Kidney (tissue), 14 donors: ENCODE results near the gene SCD. TPM values are rescaled to one million over a fixed set of nuclear protein-coding genes. Genes with fewer than 3 reads are reported as not detected.

ENCODE experiments used
- DNase-seq, 5 donors: peaks; one replicate each; pipeline ENCODE4 v3.0.0-alpha.2; 2013 to 2020
- FAIRE-seq: peaks from 2 replicates; lab custom pipeline; 2012; peaks lifted over from hg19 to GRCh38; lab: Jason Lieb, UNC
- H3K27ac ChIP-seq, 2 donors: one replicate each; pipeline ENCODE4 v1.7.0; 2013; ENCODE audit warnings: low read depth in 2 of 2, low read length in 2 of 2, inconsistent platforms in 1 of 2
- H3K27me3 ChIP-seq: one replicate; pipeline ENCODE4 v1.7.1; 2013; ENCODE audit warnings: low read length, inconsistent platforms; ENCODE audit not compliant: control insufficient read depth, insufficient read depth
- H3K36me3 ChIP-seq, 3 donors: one replicate each; pipeline versions ENCODE4 v1.7.0 to v1.7.1; 2013; ENCODE audit warnings: low read length in 3 of 3, control low read depth in 1 of 3, inconsistent platforms in 1 of 3; ENCODE audit not compliant: insufficient read depth in 3 of 3, control insufficient read depth in 2 of 3
- H3K4me1 ChIP-seq, 3 donors: one replicate each; pipeline versions ENCODE4 v1.7.0 to v1.7.1; 2013; ENCODE audit warnings: low read length in 3 of 3, inconsistent platforms in 1 of 3, low read depth in 1 of 3; ENCODE audit not compliant: control insufficient read depth in 2 of 3, insufficient read depth in 2 of 3
- H3K4me3 ChIP-seq, 3 donors: one replicate each; pipeline versions ENCODE4 v1.7.0 to v1.8.1; 2013; ENCODE audit warnings: low read length in 3 of 3, control low read depth in 1 of 3, inconsistent platforms in 1 of 3
- H3K9ac ChIP-seq, 3 donors: one replicate each; pipeline versions ENCODE4 v1.7.0 to v1.7.1; 2013; ENCODE audit warnings: low read length in 3 of 3, control low read depth in 1 of 3, inconsistent platforms in 1 of 3
- H3K9me3 ChIP-seq, 3 donors: one replicate each; pipeline versions ENCODE4 v1.7.0 to v1.7.1; 2013; ENCODE audit warnings: low read length in 3 of 3, control low read depth in 1 of 3, inconsistent platforms in 1 of 3; ENCODE audit not compliant: control insufficient read depth in 2 of 3, insufficient read depth in 1 of 3
- CTCF ChIP-seq: IDR thresholded peaks from 3 replicates; pipeline ENCODE4 v1.5.1; 2012; ENCODE audit warnings: mild to moderate bottlenecking, moderate library complexity, borderline replicate concordance; ENCODE audit not compliant: insufficient read depth; ENCODE audit errors: extremely low read depth
- intact Hi-C: fragments of 100-400 bp; cut with DNase I; formaldehyde crosslinking; loops from one replicate; pipeline ENCODE4 v1.11.1; 2022
- polyA plus RNA-seq: library from polyadenylated mRNA; stranded (reverse); fragments of 350-450 nt; fragmentation: Illumina TruSeq; extraction: RNeasy Lipid Tissue Mini Kit (QIAGEN cat#74804); gene quantifications from one replicate; pipeline ENCODE4 v1.2.3, GENCODE V29; 2014; ENCODE audit warnings: low read depth, low replicate concordance; ENCODE audit not compliant: insufficient read depth
- total RNA-seq: library from RNA; stranded (reverse); fragmentation: NEBNext Ultra II Directional; extraction: Animal tissue kit (Norgen Biotek cat#: 25700); gene quantifications from one replicate; pipeline ENCODE4 v1.2.1, GENCODE V29; 2021
- donor health status: control.
- donor health status: control.
- donor health status: control.
- donor health status: control.
- donor health status: control.
- donor health status: DM: yes; HTN: yes; CAD: no.
- donor health status: Normal renal cell carcinoma (clear cell type).

Gene SCD
- total and polyA plus RNA-seq, 2 donors from 2014 or later, result 8.7 to 10.7 TPM

DNA sequence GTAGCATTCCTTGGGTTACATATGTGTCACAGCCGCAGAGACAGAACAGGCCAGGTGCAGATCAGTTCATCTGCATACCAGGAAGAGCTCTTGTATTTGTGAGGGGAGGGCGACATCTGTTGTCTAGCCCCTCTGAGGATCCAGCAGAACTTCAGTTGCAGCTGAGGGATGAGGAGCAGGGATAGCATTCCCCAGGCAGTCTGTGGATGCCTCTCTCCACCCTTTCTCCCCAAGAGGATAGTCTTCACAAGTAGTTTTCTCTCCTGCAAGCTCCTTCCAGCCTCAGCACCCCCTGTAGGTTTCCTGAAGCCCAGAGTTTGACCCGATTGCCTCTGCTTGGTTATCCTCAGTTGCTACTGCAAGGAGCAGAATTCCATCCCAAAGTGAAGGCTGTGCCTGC is 2.6 kb downstream of the SCD start:
- no peaks in the 10 kb centered on the region for H3K27me3 ChIP-seq
- intact Hi-C loops, result no loop called here
- H3K27ac ChIP-seq, result no peak overlapping the region
- peaks cover 0 to 4% (median 2%) of the 10 kb centered on the region in 3 donors for H3K36me3 ChIP-seq
- H3K4me1 ChIP-seq, result peaks cover 0 to 2% (median 0%) of the 10 kb centered on the region in 3 donors
- H3K9ac ChIP-seq, result no peak overlapping the region
- DNase-seq, result no peak
- TF ChIP-seq CTCF, result no peak
- no peak overlapping the region for H3K4me3 ChIP-seq
- H3K9me3 ChIP-seq, result no peaks in the 10 kb centered on the region
- FAIRE-seq, result no peak

DNA sequence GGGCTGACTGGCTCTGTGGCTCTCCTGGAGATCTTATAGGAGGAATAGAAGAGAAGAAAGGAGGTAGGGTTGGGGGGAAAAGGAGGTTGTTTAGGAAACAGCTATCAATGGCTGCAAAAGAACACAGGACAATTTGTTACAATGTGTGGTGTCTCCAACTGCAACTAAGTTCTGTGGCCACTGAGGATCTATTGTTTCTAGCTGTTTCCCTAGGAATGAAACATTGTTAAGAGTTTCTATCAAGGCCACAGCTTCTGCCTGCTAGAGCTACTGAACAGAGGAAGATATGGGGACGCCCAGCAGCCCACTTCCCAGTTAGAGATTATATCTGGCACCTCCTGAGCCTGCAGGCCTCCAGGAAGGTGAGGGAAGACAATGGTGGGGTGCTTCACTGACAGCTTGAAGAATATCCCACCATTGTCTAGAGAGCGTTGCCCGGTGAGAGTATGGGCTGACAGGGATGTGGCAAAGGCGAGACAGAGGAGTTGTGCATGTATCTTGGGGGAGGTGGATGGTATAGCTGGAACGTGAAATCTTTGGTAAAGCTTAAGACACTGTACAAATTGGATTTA is 4.0 kb downstream of the SCD start:
- no peak overlapping the region for H3K9ac ChIP-seq
- no peak overlapping the region for H3K4me3 ChIP-seq
- H3K9me3 ChIP-seq, result no peaks in the 10 kb centered on the region
- no peak overlapping the region for H3K27ac ChIP-seq
- H3K36me3 ChIP-seq, result peaks cover 0 to 4% (median 2%) of the 10 kb centered on the region in 3 donors
- FAIRE-seq (no peak), DNase-seq (no peak)
- H3K27me3 ChIP-seq, result no peaks in the 10 kb centered on the region
- intact Hi-C loops, result no loop called here
- H3K4me1 ChIP-seq, result no peaks in the 10 kb centered on the region
- TF ChIP-seq CTCF, result no peak

DNA sequence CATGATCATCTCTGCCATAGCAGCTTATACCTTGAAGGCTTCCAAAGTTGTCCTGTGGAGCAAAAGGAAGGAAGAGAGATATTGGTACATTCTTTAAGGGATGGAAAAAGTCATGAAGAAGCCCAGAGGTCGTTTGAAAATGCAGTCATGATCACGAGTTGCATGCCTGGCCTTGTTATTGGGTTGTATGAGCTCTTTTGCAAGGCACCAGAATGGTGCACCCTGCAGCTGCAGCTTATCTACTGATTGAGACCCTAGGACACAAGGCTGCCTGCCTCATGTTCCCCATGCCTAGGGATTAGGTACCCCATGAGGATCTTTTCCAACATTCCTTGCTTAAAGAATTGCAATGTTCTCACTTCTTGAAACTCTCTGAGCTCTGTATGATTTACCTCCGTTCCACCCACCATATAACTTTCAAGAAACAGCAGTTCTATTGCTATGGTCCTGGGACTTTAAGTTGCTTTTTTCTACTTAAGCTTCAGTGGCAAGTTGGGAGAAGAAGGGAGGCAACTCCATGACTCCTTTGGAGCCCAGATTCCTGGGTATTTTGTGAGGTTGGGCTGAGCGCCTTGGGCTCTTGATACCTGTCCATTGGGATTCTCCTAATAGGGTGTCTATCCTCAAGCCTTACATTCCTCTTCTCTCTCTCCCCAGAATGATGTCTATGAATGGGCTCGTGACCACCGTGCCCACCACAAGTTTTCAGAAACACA is 6.9 kb downstream of the SCD start:
- H3K4me3 ChIP-seq, result no peak overlapping the region
- H3K27ac ChIP-seq, result no peak overlapping the region
- H3K36me3 ChIP-seq, result peaks cover 0 to 4% (median 2%) of the 10 kb centered on the region in 3 donors
- no peak for DNase-seq
- H3K27me3 ChIP-seq, result no peaks in the 10 kb centered on the region
- H3K4me1 ChIP-seq, result peaks cover 0 to under 1% (median 0%) of the 10 kb centered on the region in 3 donors
- no peaks in the 10 kb centered on the region for H3K9me3 ChIP-seq
- no peak for TF ChIP-seq CTCF
- no peak overlapping the region for H3K9ac ChIP-seq
- intact Hi-C loops, result no loop called here
- no peak for FAIRE-seq
